Measurements from ENCODE around the gene TBC1D5. TPM values are rescaled to one million over a fixed set of nuclear protein-coding genes. Genes with fewer than 3 reads are reported as not detected.

The TBC1D5 gene
- total and polyA plus RNA-seq, 8 donors, result 47.4 to 74.8 (median 55.3) TPM

DNA sequence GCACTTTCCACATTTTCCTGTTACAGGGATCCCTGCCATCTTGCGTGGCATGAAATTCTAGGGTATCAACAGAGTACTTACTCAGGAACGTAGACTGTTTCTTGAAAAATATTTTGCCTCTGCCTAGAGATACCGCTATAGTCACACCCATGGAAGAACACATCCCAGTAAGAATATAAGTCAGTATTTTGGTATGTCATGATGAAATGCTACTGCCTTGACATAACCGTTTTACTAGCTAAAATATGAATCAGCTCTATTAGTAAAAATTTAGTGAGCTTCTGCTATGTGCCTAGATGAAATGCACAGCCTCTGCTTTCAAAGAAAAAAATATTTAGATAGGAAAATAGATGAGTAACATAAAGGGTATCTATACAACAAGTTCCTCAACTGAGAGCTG is 276.4 kb downstream of the TBC1D5 start:
- no peak overlapping the region for H3K27ac ChIP-seq
- H3K27me3 ChIP-seq, result no peaks in the 10 kb centered on the region
- DNase-seq (no peak), ATAC-seq (no peak)
- no peaks in the 10 kb centered on the region for H3K4me1 ChIP-seq
- H3K9me3 ChIP-seq, result no peaks in the 10 kb centered on the region
- TF ChIP-seq, protein P1, sequence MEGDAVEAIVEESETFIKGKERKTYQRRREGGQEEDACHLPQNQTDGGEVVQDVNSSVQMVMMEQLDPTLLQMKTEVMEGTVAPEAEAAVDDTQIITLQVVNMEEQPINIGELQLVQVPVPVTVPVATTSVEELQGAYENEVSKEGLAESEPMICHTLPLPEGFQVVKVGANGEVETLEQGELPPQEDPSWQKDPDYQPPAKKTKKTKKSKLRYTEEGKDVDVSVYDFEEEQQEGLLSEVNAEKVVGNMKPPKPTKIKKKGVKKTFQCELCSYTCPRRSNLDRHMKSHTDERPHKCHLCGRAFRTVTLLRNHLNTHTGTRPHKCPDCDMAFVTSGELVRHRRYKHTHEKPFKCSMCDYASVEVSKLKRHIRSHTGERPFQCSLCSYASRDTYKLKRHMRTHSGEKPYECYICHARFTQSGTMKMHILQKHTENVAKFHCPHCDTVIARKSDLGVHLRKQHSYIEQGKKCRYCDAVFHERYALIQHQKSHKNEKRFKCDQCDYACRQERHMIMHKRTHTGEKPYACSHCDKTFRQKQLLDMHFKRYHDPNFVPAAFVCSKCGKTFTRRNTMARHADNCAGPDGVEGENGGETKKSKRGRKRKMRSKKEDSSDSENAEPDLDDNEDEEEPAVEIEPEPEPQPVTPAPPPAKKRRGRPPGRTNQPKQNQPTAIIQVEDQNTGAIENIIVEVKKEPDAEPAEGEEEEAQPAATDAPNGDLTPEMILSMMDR (IDR thresholded peaks at IDR 0.05), result no peak
- H3K4me3 ChIP-seq, result no peak overlapping the region
- intact Hi-C loops (cut with DNase I), result no loop called here
- H3K36me3 ChIP-seq, result no peaks in the 10 kb centered on the region

DNA sequence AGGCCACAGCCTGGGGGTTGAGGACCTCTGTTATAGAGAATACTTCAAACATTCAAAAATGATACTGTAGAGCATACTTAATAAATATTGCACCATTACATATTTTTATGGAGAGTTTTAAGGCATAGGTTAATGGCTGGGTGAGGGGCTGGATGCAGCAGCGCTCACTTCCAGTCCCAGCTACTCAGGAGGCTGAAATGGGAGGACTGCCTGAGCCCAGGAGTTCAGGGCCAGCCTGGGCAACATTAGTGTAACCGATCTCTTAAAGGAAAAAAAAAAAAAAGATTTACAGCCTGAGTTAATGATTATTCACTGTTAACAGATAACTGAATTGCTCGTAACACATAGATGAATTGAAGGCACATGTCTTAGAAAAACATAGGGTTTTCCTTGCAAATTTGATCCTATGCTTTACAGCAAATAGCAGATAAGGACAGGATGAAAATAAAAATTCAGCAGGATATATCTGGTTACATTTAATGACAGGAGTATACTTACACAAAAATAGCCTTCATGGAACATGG is 282.9 kb downstream of the TBC1D5 start:
- DNase-seq, result no peak
- TF ChIP-seq, protein P1 (IDR thresholded peaks at IDR 0.05), result no peak

DNA sequence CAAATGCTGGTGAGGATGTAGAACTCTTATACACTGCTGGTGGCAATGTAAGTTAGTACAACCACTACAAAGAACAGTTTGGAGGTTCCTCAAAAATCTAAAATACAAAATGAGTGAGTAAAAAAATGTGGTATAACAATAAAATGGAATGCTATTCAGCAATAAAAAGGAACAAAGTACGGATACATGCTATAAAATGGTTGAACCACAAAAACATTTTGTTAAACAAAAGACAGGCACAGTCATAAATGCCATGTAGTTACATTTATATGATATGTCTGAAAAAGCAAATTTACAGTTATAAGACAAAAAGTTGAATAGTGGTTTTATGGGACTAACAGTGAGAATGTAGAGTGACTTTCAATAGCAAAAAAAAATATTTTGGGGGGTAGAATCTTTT is 285.8 kb downstream of the TBC1D5 start:
- DNase-seq (no peak), ATAC-seq (no peak)
- H3K4me3 ChIP-seq, result no peak overlapping the region
- peaks cover 0 to 3% of the 10 kb centered on the region in 2 donors for H3K36me3 ChIP-seq
- TF ChIP-seq, protein P1 (IDR thresholded peaks at IDR 0.05), result no peak
- no peaks in the 10 kb centered on the region for H3K4me1 ChIP-seq
- H3K9me3 ChIP-seq, result peaks cover 0 to 2% of the 10 kb centered on the region in 2 donors
- intact Hi-C loops (cut with DNase I), result no loop called here
- H3K27ac ChIP-seq, result no peak overlapping the region
- no peaks in the 10 kb centered on the region for H3K27me3 ChIP-seq

More for the DNA sequence above, 282.9 kb downstream of the TBC1D5 start:
- Histone ChIP-seq H3K9me3 (no peaks in the 10 kb centered on the region), H3K27me3 (no peaks in the 10 kb centered on the region), H3K4me3 (no peak overlapping the region), H3K36me3 (peaks cover 0 to 3% of the 10 kb centered on the region in 2 donors), H3K27ac (no peak overlapping the region), H3K4me1 (no peaks in the 10 kb centered on the region)
- no peak for ATAC-seq
- intact Hi-C loops (cut with DNase I), result no loop called here

DNA sequence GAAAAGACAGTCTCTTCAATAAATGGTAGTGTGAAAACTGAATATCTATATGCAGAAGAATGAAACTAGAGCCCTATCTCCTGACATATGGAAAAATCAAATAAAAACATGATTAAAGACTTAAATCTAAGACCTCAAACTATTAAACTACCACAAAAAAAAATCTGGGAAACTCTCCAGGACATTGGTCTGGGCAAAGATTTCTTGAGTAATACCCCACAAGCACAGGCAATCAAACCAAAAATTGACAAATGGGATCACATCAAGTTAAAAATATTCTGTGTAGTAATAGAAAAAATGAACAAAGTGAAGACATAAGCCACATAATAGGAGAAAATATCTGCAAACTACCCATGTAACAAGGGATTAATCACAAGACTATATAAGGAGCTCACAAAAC is 286.4 kb downstream of the TBC1D5 start:
- ATAC-seq (no peak), DNase-seq (no peak)
- Histone ChIP-seq H3K4me1 (no peaks in the 10 kb centered on the region), H3K36me3 (peaks cover 0 to 3% of the 10 kb centered on the region in 2 donors), H3K27me3 (no peaks in the 10 kb centered on the region), H3K9me3 (peaks cover 0 to 2% of the 10 kb centered on the region in 2 donors), H3K27ac (no peak overlapping the region), H3K4me3 (no peak overlapping the region)
- intact Hi-C loops (cut with DNase I), result no loop called here
- TF ChIP-seq, protein P1 (IDR thresholded peaks at IDR 0.05), result no peak

DNA sequence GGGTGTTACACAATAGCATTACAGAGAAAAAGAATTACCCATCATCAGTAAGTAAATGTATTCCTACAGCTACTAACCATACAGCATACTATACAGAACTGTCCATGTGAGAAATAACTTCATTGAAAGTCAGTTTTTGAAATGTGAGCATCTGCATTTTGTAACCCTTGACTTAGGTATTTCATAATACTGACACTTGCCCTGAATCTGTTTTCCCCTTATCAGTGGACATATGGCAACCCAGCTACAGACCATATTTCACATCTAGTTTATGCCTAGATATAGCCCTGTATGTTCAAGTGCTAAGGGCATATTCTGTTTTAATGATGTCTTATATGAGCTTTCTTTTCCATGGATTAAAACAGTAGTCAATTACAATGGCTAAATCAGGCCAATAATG is 297.6 kb downstream of the TBC1D5 start:
- TF ChIP-seq, protein P1 (IDR thresholded peaks at IDR 0.05), result no peak
- intact Hi-C loops (cut with DNase I), result no loop called here
- Histone ChIP-seq H3K9me3 (no peaks in the 10 kb centered on the region), H3K27ac (no peak overlapping the region), H3K27me3 (no peaks in the 10 kb centered on the region), H3K4me3 (no peak overlapping the region), H3K4me1 (no peaks in the 10 kb centered on the region), H3K36me3 (no peaks in the 10 kb centered on the region)
- ATAC-seq (no peak), DNase-seq (no peak)
